Caco-2 (cell line): ENCODE results near the gene MLPH. TPM values are rescaled to one million over a fixed set of nuclear protein-coding genes. Genes with fewer than 3 reads are reported as not detected.

ENCODE experiments used
- BruUV-seq: library from RNA; stranded (reverse); fragments of 400-500 nt; replicated peaks from 2 replicates; lab custom pipeline; 2021; lab: Mats Ljungman, UMichigan
- CTCF ChIA-PET: fragments of 300-600 bp; sonication (Branson Sonifier 250); formaldehyde crosslinking; loops from one replicate; lab custom pipeline; 2022; ENCODE audit warnings: antibody characterized with exemption; lab: Charles Lee
- POLR2A ChIA-PET: fragments of 300-600 bp; sonication (Branson Sonifier 250); formaldehyde crosslinking; loops from one replicate; lab custom pipeline; 2022; ENCODE audit warnings: antibody characterized with exemption; lab: Charles Lee
- DNase-seq, 2 experiments: peaks; one replicate each; pipeline versions ENCODE4 v3.0.0 to v3.0.0-alpha.2; 2020 to 2022
- H3K27me3 ChIP-seq: replicated peaks from 2 replicates; pipeline ENCODE4 v1.6.0; 2011; ENCODE audit warnings: low read length; ENCODE audit not compliant: control insufficient read depth, insufficient read depth
- H3K36me3 ChIP-seq: 2 replicates; pipeline ENCODE4 v1.5.1; 2011; ENCODE audit warnings: low read length; ENCODE audit not compliant: control insufficient read depth, insufficient read depth
- H3K4me1 ChIP-seq: fragments of 250-450 bp; sonication (Bioruptor Pico); 2 replicates; pipeline ENCODE4 v1.5.1; 2020; ENCODE audit warnings: mild to moderate bottlenecking
- H3K4me3 ChIP-seq: 2 replicates; pipeline ENCODE4 v1.5.1; 2011; ENCODE audit warnings: low read depth, mild to moderate bottlenecking, control low read depth, low read length
- H3K9me3 ChIP-seq: fragments of 250-450 bp; sonication (Bioruptor Pico); 2 replicates; pipeline ENCODE4 v1.5.1; 2020; ENCODE audit warnings: mild to moderate bottlenecking, moderate library complexity
- H3K27ac Mint-ChIP-seq: one replicate; pipeline ENCODE4 v1.8.0; 2022; ENCODE audit warnings: mixed read lengths; ENCODE audit not compliant: unreplicated experiment
- H3K27me3 Mint-ChIP-seq: one replicate; pipeline ENCODE4 v1.8.0; 2022; ENCODE audit warnings: mixed read lengths; ENCODE audit not compliant: insufficient read depth, unreplicated experiment
- H3K36me3 Mint-ChIP-seq: one replicate; pipeline ENCODE4 v1.8.0; 2022; ENCODE audit warnings: mild to moderate bottlenecking, mixed read lengths; ENCODE audit not compliant: insufficient read depth, unreplicated experiment
- H3K4me1 Mint-ChIP-seq: one replicate; pipeline ENCODE4 v1.8.0; 2022; ENCODE audit warnings: low read depth, mixed read lengths; ENCODE audit not compliant: unreplicated experiment
- H3K4me3 Mint-ChIP-seq: one replicate; pipeline ENCODE4 v1.8.0; 2022; ENCODE audit warnings: mild to moderate bottlenecking, moderate library complexity, mixed read lengths; ENCODE audit not compliant: unreplicated experiment
- H3K9me3 Mint-ChIP-seq: one replicate; pipeline ENCODE4 v1.8.0; 2022; ENCODE audit warnings: mixed read lengths; ENCODE audit not compliant: unreplicated experiment
- CTCF ChIP-seq, 2 experiments: fragments of 200-600 bp in 1 of 2; IDR thresholded peaks; 1 replicate in 1 of 2; 2 replicates in 1 of 2; pipeline versions ENCODE4 v1.5.1 to v1.8.0; 2011 to 2022; ENCODE audit warnings: antibody characterized with exemption in 1 of 2, control low read depth in 1 of 2, inconsistent platforms in 1 of 2, low read depth in 1 of 2, low read length in 1 of 2, mild to moderate bottlenecking in 1 of 2, moderate library complexity in 1 of 2; ENCODE audit not compliant: insufficient read depth in 1 of 2, severe bottlenecking in 1 of 2, unreplicated experiment in 1 of 2
- intact Hi-C: fragments of 100-400 bp; cut with micrococcal nuclease; formaldehyde crosslinking; loops from one replicate; pipeline ENCODE4 v1.10.0; 2022; ENCODE audit not compliant: unreplicated experiment
- total RNA-seq: library from RNA; stranded (reverse); gene quantifications from 2 replicates; pipeline ENCODE4 v1.2.3, GENCODE V29; 2022

Gene MLPH
- total RNA-seq, 1 experiment from 2014 or later, result not detected

- CTCF ChIA-PET, result no interaction called here
- H3K9me3 ChIP-seq, result no peaks in the 10 kb centered on the region
- no TSS peak for BruUV-seq
- Mint-ChIP-seq H3K4me1 (peaks cover 37% of the 10 kb centered on the region), H3K27ac (no peak overlapping the region), H3K9me3 (no peaks in the 10 kb centered on the region), H3K4me3 (no peak overlapping the region), H3K36me3 (peaks cover 10% of the 10 kb centered on the region), H3K27me3 (no peaks in the 10 kb centered on the region)
- DNase-seq, result no peak
- H3K4me1 ChIP-seq, result peaks cover 58% of the 10 kb centered on the region
- intact Hi-C loops, result loop anchor here (10.0 kb wide), 1 partner anchor 95 kb away; no protein-coding TSS in a partner anchor
- POLR2A ChIA-PET, result no interaction called here
- TF ChIP-seq CTCF (IDR thresholded peaks at IDR 0.05; ENCODE audit: insufficient read depth in 1 of 2, low read depth in 1 of 2, low read length in 1 of 2, severe bottlenecking in 1 of 2, unreplicated experiment in 1 of 2), result no peak
- H3K27me3 ChIP-seq, result no peaks in the 10 kb centered on the region
- H3K36me3 ChIP-seq, result no peaks in the 10 kb centered on the region
- no peak overlapping the region for H3K4me3 ChIP-seq
Observed at GRCh38 chr2:237599465-237600110, 112.5 kb downstream of the MLPH start.

DNA sequence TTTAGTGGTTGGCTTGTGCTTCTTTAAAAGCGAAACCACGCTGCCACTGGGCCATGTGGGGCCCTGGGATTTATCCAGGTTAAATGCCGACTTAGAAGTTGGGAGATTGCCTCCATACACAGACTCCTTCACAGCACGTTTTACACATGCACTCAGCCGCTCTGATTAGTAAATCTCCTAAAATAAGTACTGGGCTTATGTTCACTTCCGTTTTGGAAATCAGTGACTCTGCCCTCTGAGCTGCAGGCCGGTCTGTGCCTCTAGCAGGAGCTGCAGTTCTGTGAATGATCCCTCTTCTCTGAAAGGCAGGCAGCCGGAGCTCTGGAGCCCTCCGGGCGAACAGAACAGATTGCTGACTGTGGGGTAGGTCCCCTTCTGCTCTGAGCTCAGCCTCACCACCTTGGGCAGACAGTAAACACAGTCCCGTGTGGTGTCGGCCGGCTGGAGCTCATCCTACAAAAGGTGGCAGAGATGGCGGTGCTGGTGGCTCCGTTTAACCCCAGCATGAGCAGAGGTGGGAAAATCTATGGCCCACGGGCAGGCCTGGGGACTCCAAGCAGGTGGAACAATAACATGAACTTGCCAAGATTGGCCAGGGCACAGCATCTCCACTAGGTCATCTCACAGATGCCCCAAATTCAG, 113.3 kb downstream of the MLPH start:
- no peak overlapping the region for H3K4me3 Mint-ChIP-seq
- BruUV-seq, result no TSS peak
- peaks cover 30% of the 10 kb centered on the region for H3K4me1 Mint-ChIP-seq
- CTCF ChIA-PET, result no interaction called here
- intact Hi-C loops, result no loop called here
- Histone ChIP-seq H3K36me3 (no peaks in the 10 kb centered on the region), H3K9me3 (no peaks in the 10 kb centered on the region), H3K4me1 (peaks cover 53% of the 10 kb centered on the region), H3K4me3 (no peak overlapping the region), H3K27me3 (no peaks in the 10 kb centered on the region)
- DNase-seq, result no peak
- H3K9me3 Mint-ChIP-seq, result no peaks in the 10 kb centered on the region
- peaks cover 3% of the 10 kb centered on the region for H3K36me3 Mint-ChIP-seq
- H3K27me3 Mint-ChIP-seq, result no peaks in the 10 kb centered on the region
- POLR2A ChIA-PET, result no interaction called here
- H3K27ac Mint-ChIP-seq, result no peak overlapping the region
- TF ChIP-seq CTCF (IDR thresholded peaks at IDR 0.05; ENCODE audit: insufficient read depth in 1 of 2, low read depth in 1 of 2, low read length in 1 of 2, severe bottlenecking in 1 of 2, unreplicated experiment in 1 of 2), result no peak

DNA sequence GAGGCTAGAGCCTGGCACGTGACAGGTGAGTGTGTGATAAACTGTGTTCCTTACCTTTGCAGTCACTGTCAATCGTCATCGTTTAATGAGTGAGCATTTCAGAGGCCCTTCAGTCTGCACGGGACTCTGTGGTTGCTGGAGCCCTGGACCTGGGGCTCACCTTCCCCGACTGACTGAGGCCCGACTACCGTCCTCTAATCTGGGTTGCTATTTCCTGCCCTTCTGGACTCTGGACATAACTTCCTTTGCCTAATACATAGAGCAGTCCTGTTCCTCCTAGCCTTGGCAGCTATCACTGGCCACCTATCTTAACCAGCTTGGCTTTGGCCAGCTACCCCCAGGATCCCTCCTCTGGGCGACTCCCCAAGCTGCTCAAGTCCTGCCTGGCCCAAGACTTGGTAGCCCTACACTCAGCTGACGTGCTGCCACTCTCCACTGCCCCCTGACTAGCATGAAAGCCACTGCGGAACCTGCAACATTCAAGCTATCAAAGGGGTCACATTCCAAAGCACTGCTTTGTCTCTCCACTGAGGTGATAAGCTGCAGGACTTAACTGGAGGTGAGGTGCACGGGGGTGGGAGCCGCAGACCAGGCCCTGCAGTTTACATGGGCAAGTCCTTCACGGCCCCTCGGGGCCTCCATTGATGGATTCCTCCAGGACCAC, 114.5 kb downstream of the MLPH start:
- Mint-ChIP-seq H3K36me3 (no peaks in the 10 kb centered on the region), H3K27ac (peak overlapping the region; percentile 85), H3K9me3 (no peaks in the 10 kb centered on the region), H3K4me1 (peaks cover 28% of the 10 kb centered on the region), H3K4me3 (no peak overlapping the region), H3K27me3 (no peaks in the 10 kb centered on the region)
- intact Hi-C loops, result no loop called here
- no TSS peak for BruUV-seq
- POLR2A ChIA-PET, result interaction anchor here (0.8 to 1.0 kb wide), 2 partner anchors 11 to 114 kb away, joined by 4 read pairs; partner anchors contain the start of gene RAB17
- Histone ChIP-seq H3K4me3 (no peak overlapping the region), H3K27me3 (no peaks in the 10 kb centered on the region), H3K9me3 (no peaks in the 10 kb centered on the region), H3K4me1 (peaks cover 44% of the 10 kb centered on the region), H3K36me3 (no peaks in the 10 kb centered on the region)
- TF ChIP-seq CTCF (IDR thresholded peaks at IDR 0.05; ENCODE audit: insufficient read depth in 1 of 2, low read depth in 1 of 2, low read length in 1 of 2, severe bottlenecking in 1 of 2, unreplicated experiment in 1 of 2), result peak in 1 of 2 experiments; percentile 9
- peak; percentile 59 to 81 for DNase-seq
- CTCF ChIA-PET, result interaction anchor here (0.6 to 1.2 kb wide), 8 partner anchors 10 to 143 kb away, joined by 3 to 7 read pairs (median 4); no protein-coding TSS in a partner anchor
